HG02973 (cell line): Measurements from ENCODE around the gene IL2RA.
"Not testable (repeated sequence)": the region's sequence is repeated elsewhere in the genome, so short reads cannot be mapped to it uniquely, and the experiment has no call there.

Experiments used
- ATAC-seq: cut with Tn5 transposase; IDR thresholded peaks from one replicate; pipeline ENCODE4 v1.9.1; 2021; ENCODE audit warnings: moderate library complexity; ENCODE audit not compliant: unreplicated experiment

The IL2RA gene

DNA sequence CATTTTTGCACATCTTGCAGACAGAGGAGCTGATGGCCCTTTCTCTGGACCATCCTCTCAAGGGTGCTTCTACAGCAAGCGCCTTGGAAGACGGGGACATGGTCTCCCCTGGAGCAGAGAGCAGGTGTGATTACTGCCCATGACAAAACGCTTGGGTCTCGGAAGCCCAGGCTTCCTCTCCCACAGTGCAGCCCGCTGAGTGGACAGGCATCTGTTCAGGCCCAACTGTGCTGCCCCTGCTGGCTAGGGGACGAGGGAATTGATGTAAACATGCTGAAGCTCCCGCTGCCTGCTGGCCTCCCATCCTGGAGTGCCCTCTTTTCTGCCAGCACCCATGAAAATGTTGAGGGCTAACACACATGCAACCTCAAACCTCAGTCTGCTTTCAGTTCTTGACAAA is 99.1 kb downstream of the IL2RA start:
- no peak for ATAC-seq

DNA sequence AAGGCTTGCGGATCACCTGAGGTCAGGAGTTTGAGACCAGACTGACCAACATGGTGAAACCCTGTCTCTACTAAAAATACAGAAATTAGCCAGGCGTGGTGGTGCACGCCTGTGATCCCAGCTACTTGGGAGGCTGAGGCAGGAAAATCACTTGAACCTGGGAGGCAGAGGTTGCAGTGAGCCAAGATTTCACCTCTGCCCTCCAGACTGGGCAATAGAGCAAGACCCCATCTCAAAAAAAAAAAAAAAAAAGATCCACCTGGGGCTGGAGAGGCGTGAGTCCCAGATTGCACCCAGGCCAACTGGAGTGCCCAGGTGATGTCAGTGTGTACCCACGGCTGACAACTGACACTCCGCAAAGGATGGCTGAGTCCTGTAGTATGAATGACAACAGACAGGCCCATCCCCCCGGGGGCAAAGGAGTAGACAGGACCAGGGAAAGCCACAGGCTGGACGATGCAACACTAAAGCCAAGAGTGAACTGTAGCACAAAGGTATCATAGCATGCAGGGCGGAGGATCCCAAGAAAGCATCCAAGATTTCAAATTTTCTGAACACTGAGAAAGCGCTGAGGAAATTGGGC is 99.7 kb downstream of the IL2RA start:
- ATAC-seq = not testable (repeated sequence)

DNA sequence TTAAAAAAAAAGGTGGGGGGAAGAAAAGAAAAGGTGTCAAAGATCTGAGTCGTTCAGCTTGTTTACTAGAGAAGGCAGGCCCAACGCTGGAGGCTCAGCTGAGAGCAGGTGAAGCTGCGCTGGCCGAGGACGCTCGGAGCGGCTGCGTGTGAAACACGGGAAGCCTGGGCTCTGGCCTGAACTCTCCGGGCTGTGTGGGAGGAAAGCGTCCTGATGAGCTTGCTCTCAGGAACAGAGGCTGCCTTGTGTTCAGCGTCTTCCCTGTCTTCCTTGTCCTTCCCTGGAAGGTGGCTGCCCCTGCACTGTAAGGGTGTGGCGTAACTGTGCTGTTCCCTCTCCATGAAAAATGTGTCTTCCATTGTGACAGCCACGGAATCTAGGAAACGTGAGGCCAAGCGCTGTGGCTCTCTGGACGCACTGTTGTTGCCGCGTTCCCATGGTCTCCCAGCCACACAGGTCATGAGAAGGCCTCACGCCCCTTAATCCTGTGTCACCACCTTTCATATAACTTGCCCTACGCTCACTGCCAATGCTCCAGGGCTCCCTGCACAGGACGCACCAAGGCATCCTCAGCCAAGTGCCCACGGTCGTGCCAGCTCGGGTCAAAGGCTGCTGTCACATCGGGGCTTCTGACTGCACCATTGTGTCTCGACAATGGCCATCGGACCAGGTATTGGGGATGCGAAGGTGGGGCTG is 100.6 kb downstream of the IL2RA start:
- ATAC-seq = no peak

DNA sequence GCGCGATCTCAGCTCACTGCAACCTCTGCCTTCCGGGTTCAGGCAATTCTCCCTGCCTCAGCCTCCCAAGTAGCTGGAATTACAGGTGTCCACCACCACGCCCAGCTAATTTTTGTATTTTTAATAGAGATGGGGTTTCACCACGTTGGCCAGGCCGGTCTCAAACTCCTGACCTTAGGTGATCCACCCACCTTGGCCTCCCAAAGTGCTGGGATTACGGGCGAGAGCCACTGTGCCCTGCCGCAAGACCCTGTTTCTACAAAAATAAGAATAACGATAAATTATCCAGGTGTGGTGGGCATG is 101.2 kb downstream of the IL2RA start:
- not testable (repeated sequence) for ATAC-seq
